COR-L47 (cell line): ENCODE results near the gene CAVIN4.

Experiments used
- DNase-seq: peaks from one replicate; lab custom pipeline; 2025; lab: John Stamatoyannopoulos, UW

The CAVIN4 gene, protein sequence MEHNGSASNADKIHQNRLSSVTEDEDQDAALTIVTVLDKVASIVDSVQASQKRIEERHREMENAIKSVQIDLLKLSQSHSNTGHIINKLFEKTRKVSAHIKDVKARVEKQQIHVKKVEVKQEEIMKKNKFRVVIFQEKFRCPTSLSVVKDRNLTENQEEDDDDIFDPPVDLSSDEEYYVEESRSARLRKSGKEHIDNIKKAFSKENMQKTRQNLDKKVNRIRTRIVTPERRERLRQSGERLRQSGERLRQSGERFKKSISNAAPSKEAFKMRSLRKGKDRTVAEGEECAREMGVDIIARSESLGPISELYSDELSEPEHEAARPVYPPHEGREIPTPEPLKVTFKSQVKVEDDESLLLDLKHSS

DNA sequence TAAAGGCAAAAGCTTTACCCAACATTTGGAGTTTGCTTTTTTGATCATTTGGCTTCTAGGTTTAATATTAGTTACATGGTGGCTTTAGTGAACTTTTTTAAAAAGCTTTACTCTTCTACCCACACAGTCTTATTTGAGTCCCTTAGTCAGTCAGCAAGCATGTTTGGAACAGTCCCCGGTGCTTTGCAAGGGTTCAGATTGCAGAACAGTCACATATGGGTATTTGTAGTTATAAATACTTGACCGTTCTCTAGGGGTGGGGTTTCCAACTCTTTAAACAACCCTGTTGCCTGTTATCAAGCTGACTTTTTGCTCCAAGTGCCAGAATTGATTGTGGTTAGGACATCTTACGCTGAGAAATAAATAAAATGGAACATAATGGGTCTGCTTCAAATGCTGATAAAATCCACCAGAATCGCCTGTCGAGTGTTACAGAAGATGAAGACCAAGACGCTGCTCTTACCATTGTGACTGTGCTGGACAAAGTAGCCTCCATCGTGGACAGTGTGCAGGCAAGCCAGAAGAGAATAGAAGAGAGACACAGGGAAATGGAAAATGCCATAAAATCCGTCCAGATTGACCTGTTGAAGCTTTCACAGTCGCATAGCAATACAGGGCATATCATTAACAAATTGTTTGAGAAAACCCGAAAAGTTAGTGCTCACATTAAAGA lies at the start of gene CAVIN4:
TSS of gene CAVIN4 (plus strand) at position 304 of the 673 bp plus-strand sequence. CDS start at position 369, 65 bp downstream.
- DNase-seq: no peak

- peak; percentile 20 for DNase-seq
Measured at GRCh38 chr9:100534401-100534800, 43.5 kb upstream of the CAVIN4 start.

DNA sequence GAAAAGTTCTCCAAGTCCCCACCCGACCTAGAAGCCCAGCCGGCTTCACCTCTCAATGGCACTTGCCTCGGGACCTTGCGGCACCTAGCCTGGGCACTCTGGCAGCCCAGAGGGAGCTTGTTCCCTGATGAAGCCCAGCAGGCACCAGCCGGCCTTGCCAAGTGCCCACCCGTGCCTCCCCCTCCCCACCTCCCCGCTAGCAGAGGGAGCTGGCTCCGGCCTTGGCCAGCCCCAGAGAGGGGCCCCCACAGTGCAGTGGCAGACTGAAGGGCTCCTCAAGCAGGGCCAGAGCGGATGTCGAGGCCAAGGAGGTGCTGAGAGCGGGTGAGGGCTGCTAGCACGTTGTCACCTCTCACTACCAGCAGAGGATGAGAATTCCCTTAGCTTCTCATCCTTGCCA lies 37.6 kb upstream of the CAVIN4 start:
- no peak for DNase-seq

DNA sequence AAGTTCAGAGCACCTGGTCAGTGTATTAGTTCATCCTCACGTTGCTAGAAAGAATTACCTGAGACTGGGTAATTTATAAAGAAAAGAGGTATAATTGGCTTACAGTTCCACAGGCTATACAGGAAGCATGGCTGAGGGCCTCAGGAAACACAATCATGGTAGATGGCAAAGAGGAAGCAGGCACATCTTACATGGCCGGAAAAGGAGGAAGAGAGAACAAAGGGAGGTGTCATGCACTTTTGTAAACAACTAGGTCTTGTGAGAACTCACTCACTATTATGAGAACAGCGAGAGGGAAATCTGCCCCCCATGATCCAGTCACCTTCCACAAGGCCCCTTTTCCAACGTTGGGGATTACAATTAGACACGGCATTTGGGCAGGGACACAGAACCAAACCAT lies 28.8 kb upstream of the CAVIN4 start:
- DNase-seq: no peak

DNA sequence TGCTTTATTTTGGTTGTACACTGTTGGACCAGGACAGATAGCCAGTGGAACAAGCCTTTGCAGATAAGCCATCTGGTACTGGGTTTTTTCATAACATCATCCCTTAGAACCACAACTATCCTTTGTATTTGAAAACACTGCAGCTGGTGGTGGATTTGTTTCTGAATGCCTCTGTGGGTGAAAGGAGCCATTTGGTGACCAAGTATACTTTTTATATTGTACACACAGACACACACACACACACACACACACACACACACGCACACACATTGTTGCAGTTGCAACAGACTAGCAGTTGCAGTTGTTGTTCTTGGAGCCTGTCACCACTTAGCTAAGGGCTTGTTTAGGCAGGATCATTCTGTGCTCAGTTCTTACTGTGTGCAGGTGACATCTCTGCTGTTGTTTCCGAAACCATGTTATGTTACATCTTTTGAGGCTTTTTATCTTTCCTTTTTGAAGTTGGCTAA lies 22.9 kb upstream of the CAVIN4 start:
- DNase-seq: no peak

GRCh38 chr9:100555471-100555870 lies 22.4 kb upstream of the CAVIN4 start:
- DNase-seq: no peak

DNA sequence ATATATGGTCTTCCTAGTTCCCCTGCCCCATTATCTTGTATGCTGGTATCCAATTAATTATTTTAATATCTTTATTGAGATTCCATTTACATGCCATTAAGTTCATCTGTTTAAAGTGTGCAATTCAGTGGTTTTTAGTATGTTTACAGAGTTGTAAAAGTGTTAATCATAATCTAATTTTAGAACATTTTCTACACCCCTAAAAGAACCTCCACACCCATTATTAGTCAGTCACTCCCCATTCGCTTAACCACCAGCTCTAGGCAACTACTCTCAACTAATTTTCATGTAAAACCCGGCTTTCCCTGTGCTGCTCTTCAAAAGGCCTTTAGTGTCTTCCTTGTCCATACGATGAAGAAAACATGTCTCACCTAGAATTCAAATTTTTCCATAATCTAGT lies 20.8 kb upstream of the CAVIN4 start:
- no peak for DNase-seq

GRCh38 chr9:100561256-100561655 lies 16.6 kb upstream of the CAVIN4 start:
- no peak for DNase-seq

DNA sequence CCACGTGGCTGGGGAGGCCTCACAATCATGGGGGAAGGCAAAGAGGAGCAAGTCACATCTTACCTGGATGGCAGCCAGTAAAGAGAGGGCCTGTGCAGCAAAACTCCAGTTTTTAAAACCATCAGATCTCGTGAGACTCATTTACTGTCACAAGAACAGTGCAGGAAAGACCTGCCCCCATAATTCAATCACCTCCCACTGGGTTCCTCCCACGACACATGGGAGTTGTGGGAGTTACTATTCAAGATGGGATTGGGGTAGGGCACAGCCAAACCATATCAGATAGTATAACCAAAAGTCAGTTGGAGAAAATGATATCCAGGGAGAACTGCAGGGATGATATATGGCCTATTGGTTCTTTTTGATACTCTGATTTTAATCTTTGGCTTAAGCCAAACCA lies 10.0 kb upstream of the CAVIN4 start:
- no peak for DNase-seq

DNA sequence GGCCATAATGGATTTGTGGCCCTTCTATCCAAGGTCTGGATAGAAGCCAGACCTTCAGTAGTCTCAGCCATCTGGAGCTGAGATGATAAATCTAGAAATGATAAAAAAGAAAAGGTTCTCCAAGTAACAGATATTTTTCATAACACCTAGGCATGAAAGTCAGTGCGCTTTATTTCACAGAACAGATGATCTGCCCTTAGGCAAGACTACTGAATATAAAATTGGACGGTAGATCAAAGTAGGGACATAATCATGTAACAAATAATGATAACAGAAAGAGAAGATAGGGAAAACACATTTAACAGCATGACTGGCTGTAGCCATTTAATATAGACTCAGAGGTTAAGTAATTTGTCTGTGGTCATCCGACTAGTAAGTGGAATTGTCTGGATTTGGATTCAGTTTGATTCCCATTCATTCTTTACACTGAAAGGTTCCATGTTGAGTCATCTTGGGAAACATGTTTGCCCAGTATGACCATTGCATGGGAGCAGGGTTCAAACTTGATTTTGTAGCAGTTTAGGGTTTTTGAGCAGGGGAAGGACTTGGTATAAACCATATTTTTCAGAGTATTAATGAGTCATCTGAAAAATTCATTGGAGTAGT lies 4.1 kb upstream of the CAVIN4 start:
- DNase-seq: no peak

DNA sequence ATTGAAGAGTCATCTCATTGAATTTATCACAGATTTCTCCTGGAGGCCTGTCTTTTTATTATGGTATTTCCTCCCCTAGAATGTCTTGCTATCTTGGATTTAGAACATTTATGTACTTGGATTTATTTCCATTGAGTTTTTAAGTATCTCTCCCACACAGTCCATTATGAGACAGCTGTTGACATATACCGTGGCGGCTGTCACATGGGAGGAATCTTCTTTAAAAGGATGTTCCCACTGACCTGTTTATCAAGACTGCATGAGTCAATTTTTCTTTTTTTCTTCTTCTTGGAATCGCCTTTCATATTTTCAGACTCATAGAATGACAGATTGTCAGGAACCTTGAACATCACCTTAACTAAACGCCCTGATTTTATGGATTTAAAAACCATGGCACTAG lies 2.9 kb upstream of the CAVIN4 start:
- no peak for DNase-seq

DNA sequence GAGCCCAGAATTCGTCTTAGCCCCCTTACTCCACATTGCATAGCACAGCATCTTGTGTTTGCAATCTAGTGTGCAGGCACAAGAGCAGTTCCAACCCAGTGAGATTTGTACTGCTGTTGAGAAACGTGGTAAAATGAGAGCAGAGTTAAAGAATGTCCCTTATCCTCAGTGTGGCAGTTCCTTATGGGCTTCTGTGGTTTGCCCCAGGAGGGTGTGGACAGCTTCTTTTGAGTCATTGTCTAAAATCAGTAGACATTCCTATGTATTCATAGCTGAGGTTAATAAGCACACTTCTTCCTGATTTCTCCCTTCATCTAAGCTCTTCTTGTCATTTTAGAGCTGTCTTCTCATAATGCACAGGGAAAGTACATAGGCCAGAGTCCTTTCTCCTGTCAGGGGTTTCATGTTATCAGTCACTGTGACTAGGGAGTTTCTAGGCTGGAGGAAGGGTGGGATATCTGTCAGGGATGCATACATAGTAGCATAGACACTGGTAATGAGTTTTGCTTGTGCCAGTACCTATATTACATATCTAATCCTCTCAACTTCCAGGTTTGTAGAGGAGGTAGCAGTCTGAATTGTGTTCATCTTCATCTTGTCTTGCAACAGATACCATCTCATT lies 2.0 kb upstream of the CAVIN4 start:
- DNase-seq: no peak

- DNase-seq: no peak
Measured at GRCh38 chr9:100578610-100579009, 731 bp downstream of the CAVIN4 start.

DNA sequence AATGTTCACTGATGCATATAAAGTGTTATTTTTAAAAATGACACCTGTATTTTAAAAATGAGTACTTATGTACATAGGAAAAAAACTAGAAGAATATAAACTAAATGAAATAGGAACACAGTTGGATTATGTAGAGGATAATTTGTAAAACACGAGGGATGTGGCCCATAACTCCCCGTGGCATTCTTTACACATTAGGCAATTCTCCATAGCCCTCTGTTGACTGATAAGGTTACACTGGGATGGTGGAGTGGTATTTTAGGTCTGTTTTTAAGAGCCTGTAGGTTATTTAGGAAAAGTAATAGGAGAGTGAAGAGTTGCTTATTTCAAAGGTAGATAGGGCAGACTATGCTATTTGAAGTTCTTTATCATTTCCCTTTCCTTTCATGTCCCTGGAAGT lies 1.8 kb downstream of the CAVIN4 start:
- DNase-seq: no peak

DNA sequence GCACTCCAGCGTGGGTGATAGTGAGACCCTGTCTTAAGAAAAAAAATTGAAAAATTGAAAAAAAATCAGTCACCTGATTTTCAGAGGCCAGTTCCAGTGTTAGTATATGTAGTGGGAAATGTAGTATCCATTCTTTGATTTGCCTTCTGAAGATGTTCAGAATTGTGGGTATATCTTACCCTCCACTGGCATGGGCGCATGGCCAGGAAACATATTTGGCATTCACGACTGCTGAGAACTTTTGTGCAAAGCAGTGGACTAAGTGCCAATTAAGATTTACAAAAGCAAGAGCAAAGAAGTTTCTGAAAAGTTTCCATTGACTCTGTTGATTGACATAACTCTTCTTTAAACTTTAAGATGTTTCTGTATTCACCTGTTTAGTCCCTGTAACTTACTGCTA lies 2.4 kb downstream of the CAVIN4 start:
- no peak for DNase-seq

GRCh38 chr9:100581081-100581480 lies 3.2 kb downstream of the CAVIN4 start:
- no peak for DNase-seq

- DNase-seq: peak; percentile 31
Measured at GRCh38 chr9:100581661-100582060, 3.8 kb downstream of the CAVIN4 start.

GRCh38 chr9:100583014-100583802 lies 5.3 kb downstream of the CAVIN4 start:
- no peak for DNase-seq

DNA sequence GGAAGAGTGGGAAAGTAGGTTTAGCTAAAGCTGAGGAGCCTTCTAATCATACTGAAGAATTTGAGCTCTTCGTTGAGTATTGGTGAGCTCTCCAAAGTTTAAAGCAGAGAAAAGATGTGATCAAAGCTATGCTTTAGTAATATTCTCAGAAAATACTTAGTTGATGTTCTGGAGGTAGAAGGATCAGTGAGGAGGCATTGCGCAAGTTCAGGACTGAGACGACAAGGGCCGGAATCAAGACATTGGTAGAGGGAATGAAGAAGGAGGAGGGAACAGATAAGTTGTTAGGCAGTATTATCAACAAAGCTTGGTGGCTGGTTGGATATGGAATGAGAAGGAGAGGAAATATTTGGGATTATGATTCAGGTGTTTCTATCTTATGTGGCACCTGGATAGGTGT lies 7.1 kb downstream of the CAVIN4 start:
- no peak for DNase-seq

GRCh38 chr9:100586093-100586492 lies 8.2 kb downstream of the CAVIN4 start:
- DNase-seq: no peak

GRCh38 chr9:100587375-100587774 lies 9.5 kb downstream of the CAVIN4 start:
- DNase-seq: no peak

DNA sequence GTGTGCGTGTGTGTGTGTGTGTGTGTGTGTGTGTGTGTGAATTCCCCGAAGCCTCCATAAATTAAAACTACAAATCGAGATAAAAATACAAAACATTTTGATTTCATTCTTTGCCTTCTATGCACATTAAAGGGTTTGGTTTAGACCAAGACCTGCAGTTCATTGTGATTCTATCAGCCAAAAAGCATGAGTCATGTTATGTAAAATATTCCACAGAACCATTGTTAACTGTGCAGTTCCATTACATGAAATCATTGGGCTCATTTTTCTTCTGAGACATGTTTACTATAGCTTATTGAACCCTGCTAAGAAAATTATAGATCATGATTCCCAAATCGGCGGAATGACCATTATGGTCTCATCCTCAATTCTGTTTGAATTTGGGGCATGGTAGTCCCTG lies 11.7 kb downstream of the CAVIN4 start:
- no peak for DNase-seq
